ENCODE data around the gene LDLRAD4.

The LDLRAD4 gene

GRCh38 chr18:13527256-13527655 is 308.7 kb downstream of the LDLRAD4 start:
- no peak for DNase-seq

DNA sequence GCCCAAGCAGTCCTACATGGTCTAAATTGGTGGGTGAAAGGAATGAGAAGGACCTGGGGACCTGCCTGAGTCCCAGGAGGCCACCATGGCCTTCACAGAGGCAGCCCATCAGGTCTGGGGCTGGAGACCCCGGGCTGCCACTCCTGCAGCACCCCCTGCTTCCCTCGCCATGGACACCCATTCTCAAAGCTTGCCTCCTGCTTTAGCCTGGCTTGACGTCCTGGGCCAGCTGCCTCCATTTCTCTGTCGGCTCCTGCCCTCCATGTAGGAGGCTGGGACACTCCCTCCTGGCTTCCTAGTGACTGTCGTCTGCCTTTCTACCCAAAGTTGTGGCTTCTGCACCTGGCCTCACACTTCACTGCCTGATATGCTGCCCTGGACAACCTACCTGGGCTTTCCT is 309.2 kb downstream of the LDLRAD4 start:
- no peak for DNase-seq

DNA sequence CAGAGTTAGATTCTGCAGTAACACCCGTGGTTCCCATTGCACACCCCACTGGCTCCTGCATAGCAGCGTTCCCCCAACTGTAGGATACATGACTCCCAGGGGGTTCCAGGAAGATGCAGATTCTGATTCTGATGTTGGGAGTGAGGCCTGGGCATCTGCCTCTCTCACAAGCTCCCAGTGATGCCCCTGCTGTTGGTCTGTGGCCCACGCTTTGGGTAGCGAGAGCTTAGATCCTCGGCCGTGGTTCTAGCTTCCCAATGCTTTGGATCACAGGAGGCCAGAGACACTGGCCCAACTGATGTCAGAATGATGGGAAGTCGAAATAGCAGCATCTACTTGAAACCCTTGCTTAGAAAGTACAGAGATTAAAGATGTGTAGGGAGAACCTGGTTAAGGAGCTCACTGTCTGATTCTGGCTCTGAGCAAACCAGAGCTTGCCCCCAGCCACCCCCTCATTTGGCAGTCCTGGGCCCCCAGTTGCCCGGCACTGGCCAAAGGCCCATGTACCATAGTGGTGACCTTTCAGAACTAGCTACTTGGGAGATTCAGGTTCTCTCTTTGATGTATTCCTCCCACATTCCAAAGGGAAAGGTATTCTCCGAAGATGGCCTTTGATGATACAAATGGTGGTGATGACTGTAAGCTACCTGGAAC is 310.3 kb downstream of the LDLRAD4 start:
- DNase-seq, result no peak

DNA sequence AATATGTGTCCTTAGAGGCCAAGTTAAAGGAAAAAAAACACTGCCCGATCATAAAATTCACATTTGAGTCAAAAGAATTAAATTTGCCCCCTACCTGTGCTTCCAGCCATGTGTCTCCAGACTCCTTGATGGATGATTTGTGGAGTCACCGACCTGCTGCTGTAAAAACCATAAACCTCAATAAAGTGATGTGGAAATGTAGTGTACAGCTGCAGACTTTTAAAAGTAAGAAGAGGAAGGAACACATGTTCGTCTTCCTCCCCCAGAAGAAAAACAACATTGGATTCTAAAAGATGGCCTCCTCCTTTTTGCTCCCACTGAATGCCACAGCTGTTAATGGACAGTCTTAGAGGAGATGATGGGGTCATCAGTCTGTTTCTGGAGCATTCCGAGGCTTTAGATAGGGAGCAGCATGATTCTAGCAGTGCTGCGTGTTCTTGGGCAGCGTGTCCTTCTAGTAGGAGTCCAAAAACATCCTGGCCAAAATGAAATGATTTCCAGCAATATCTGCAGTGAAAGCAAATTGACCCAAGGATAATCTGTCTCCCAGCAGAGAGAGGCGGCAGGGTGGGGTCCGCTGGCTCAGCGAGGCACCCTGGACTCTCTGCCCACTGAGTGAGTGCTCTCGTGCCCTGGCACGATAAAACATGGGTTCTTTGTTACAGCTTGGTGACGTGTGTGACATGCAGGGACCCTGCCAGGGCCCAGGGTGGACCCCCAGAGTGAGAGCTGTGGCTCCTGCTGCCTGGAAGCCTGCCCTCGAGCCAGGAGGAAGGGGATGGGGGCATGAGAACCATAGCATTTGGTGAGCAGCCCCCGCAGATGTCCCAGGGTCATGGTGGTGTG is 311.7 kb downstream of the LDLRAD4 start:
- DNase-seq, result no peak

GRCh38 chr18:13530879-13531387 is 312.4 kb downstream of the LDLRAD4 start:
- DNase-seq, result no peak

DNA sequence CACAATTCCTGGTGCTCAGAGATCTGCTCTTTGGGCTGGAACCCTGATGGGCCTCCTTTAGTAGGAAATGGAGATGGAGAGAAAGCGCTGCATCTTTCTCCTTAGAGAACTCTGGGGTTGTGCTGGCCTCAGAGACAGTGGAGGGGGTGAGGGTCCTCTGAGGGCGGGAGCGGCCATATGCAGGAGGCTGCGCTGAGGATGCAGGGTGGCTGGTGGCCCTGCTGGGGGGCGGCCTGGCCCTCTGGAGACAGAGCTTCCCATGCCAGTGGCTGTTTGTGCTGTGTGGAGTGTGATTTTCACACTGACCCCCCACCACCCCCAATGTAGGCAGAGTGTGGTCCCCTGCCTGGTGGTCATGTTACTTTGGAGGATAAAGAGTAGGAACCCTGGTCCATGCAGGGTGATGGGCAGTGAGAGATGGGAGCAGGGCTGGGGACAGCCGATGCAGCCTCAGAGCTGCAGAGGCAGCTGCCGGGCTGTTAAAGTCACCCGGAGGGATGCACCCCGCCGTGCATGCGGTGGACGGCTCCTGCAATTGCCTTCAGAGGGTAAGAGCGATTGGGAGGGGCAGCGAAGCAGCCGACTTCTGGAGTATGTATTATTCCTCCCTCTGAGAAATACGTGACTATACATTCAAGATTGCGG is 313.2 kb downstream of the LDLRAD4 start:
- no peak for DNase-seq

DNA sequence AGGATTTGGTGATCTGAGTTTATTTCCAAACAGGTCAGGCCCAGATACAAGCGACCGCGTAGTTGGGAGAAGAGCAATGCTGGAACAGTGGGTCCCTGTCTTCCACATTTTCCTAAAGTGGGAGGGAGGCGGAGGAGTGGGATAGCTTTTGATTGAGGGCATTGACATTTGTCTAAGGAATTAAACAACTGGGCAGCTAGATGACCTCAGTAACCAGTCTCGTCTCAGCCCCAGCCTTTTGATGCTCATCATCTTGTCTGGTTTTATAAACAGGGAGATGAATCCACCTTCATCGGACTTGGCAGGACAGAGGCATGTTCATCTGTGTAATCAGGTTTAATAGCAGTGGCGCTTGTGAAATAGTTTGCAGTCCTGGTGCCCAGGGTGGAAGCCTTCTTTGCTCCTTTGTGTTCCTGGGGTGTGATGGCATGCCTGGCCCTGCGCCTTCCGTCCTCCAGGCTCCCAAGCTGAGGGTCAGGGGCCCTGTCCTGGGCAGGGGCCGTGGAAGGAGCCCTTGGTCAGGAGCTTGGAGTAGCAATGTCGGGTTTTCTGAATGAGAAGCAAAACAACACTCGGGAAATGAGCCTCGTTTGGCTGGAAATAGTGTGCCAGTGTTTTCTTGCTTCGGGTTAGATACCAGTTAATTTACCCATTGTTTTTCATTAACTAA is 314.0 kb downstream of the LDLRAD4 start:
- no peak for DNase-seq

- no peak for DNase-seq
These were observed 316.1 kb downstream of the LDLRAD4 start for GRCh38 chr18:13534631-13535030.

- DNase-seq, result no peak
These were observed 318.0 kb downstream of the LDLRAD4 start for GRCh38 chr18:13536578-13536977.

DNA sequence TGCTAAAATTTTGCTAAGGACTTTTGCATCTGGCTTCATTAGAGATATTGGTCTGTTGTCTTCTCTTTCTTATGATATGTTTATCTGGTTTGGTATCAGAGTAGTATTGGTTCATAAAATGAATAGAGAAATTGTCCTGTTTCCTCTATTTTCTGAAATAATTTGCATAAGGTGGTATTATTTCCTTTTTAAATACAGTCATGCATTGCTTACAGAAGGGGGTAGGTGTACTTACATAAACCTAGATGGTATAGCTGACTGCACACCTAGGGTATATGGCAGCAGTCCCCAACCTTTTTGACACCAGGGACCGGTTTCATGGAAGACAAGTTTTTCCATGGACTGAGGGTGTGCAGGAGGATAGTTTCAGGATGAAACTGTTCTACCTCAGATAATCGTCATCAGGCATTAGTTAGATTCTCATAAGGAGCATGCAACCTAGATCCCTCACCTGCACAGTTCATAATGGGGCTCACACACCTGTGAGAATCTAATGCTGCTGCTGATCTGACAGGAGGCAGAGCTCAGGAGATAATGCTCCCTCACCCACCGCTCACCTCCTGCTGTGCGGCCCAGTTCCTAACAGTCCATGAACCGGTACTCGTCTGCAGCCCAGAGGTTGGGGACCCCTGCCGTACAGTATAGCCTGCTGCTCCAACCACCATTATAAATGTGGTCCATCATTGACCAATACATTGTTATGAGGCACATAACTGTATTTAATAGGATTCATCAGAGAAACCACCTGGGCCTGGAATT is 318.6 kb downstream of the LDLRAD4 start:
- DNase-seq, result no peak

DNA sequence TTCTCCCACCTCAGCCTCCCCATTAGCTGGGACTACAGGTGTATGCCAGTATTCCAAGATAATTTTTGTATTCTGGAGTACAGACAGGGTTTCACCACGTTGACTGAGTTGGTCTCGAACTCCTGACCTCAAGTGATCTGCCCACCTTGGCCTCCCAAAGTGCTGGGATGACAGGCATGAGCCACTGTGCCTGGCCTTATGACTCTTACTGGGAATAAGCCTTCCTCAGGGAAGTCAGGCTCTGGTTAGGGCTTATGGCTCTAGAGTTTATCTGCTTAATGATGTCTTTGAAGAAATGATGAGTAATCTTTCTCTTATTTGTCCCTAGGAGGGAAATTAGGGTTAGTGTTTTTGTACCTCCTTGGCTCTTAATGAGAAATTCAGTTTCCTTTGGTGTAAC is 320.1 kb downstream of the LDLRAD4 start:
- DNase-seq, result no peak

DNA sequence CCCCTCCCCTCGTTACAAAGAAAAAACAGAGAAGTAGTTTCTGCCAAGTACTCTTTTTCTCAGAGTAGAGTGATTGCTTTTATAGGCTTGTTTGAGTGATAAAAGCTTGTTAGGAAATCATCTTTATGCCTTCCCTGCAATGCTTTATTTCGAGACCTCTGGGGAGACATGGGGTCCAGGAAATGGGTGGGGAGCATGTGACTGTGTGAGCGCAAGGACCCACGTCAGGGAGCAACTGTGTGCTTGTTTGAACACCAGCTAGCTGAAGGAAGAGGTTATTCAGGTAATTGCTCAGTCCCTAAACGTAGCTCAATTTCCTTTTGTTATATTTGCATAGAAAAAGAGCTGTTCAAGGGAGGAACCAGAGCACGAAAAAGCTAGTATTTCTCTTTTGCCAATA is 320.5 kb downstream of the LDLRAD4 start:
- peak; percentile 18 for DNase-seq

DNA sequence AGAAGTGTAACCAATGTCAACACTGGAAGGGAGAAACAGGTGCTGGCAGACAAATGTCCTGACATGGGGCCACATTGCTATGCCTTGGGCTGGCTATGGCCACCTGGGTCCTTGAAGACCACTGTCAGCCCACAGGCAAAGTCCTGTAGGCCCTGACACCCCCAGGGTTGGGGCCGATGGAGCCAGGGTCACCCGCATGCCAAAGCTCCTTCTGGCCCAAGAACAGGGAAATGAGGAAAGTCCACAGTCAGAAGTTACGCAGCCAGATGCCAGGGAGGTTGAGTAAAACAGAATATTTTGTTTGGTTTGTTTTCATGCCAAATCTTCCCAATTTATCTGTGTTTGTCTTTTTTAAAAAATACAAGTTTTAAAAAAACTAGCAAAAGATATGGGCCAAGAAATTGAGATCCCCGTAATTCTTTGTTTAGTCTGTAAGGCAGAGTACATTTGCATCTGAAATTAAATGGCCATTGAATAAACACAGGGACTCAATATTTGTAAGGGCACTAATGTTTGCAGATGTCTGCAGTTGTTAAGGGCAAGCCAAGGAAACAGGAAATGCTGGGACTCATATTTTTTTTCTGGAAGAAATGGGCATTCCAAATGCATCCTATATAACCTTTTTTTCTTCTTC is 321.4 kb downstream of the LDLRAD4 start:
- DNase-seq, result no peak

- no peak for DNase-seq
These were observed 322.1 kb downstream of the LDLRAD4 start for GRCh38 chr18:13540477-13541182.

DNA sequence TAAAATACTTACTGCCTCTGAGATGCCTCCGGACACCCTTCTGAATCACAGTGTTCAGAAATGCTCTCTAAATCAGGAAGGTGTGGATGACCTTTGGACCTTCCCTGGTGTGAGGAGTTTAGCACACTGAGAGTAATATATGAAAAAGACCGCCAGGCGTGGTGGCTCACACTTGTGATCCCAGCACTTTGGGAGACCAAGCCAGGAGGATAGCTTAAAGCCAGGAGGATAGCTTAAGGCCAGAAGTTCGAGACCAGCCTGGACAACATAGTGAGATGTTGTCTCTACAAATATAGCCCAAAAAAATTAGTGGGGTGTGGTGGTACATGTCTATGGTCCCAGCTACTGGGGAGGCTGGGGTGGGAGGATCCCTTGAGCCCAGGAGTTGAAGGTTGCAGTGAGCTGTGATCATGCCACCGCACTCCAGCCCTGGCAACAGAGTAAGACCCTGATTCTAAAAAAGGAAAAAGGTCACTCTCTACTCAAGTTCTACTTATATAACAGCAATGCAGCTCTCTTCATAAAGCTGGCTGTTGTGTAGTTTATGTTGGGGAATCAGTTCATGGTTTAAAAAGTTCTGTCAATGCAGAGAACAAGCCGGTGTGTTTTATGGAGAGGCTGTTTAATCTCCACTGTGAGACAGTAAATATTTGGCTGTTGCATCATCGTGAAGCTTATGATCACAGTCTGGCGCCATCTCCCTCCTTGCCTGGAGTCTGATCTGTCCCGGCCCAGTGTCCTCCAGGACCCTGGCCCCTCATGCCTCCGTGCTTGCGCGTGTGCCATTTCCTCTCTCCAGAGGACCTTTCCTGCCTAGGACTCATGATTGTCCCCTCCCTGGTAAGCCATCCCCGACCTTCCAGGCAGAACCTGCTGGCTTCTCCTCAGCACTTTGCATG is 323.3 kb downstream of the LDLRAD4 start:
- no peak for DNase-seq

DNA sequence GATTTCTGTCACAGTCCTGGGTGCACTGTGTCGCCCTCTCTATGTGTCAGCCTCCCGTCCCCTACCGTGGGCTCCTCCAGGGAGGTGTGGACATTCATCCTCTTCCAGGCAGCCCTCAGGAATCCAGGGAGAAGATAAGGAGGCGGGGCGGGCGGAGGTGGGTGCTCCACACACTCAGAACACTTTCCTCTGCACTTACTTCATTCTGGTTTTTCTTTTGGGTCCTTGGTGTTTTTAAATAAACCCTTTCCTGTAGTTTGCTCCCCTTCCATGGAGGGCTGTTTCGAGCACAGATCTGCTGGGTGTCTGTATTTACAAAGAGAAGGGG is 323.9 kb downstream of the LDLRAD4 start:
- no peak for DNase-seq

DNA sequence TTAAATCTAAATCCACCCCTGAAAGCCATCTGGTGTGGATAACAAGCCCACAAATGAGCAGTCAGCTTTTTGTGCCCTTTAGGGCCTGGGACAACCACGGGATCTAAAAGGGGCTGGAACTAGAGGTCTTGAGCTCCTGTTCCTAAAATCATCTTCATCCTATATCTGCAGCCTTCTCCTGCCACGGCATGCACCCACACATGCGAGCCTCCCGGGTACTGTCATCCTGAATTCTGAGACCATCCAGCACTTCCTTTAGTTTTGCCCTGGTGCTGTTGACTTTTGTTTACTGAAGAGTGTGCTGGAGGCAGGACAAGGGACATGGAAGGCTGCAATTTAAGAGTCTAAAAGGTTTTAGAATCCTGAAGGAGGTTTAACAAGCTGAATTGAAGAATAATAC is 324.6 kb downstream of the LDLRAD4 start:
- DNase-seq, result peak; percentile 79

- DNase-seq, result no peak
These were observed 325.5 kb downstream of the LDLRAD4 start for GRCh38 chr18:13543811-13544732.

DNA sequence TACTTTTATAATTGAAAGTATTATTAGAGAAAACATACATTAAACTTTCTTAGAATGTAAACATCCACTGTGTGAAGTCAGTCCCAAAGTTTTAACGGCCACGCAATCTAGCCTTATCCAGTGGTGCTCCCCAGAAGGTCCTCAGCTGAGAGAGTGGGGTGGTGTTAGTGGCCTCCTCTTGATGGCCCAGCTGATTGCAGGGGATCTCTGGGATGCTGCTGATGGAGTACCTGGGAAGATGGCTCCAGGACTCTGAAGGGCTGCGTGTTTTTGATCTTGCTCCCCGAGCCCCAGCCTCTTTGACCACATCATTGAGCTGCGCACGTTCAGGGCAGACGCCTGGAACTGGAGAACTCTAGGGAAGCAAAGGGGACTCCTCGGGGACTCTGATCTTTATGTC is 326.4 kb downstream of the LDLRAD4 start:
- DNase-seq, result no peak

Data from DMS79 (cell line).